Esophagus squamous epithelium (tissue), 5 donors: Measurements from ENCODE around the gene ITPA. TPM values are rescaled to one million over a fixed set of nuclear protein-coding genes. Genes with fewer than 3 reads are reported as not detected.

Source experiments
- DNase-seq: peaks from one replicate; lab custom pipeline; 2025; lab: John Stamatoyannopoulos, UW
- H3K27ac ChIP-seq, 4 donors: fragments of 200-600 bp; sonication (generic); one replicate each; pipeline ENCODE4 v1.5.1; 2016 to 2019; ENCODE audit warnings: mild to moderate bottlenecking in 1 of 4
- H3K27me3 ChIP-seq, 4 donors: fragments of 200-600 bp; sonication (generic); 1 replicate in 3 of 4; 2 replicates in 1 of 4; pipeline versions ENCODE4 v1.5.1 to v1.6.0; 2017 to 2021; ENCODE audit warnings: antibody characterized with exemption in 1 of 4
- H3K36me3 ChIP-seq, 3 donors: fragments of 200-600 bp; sonication (generic); one replicate each; pipeline ENCODE4 v1.5.1; 2016 to 2019
- H3K4me1 ChIP-seq, 3 donors: fragments of 200-600 bp; sonication (generic); one replicate each; pipeline ENCODE4 v1.5.1; 2017 to 2019
- H3K4me3 ChIP-seq, 4 donors: fragments of 200-600 bp; sonication (generic); 1 replicate in 3 of 4; 2 replicates in 1 of 4; pipeline ENCODE4 v1.5.1; 2016 to 2019; ENCODE audit warnings: mild to moderate bottlenecking in 2 of 4, moderate library complexity in 1 of 4
- H3K9me3 ChIP-seq, 3 donors: fragments of 200-600 bp; sonication (generic); one replicate each; pipeline ENCODE4 v1.5.1; 2016 to 2019
- CTCF ChIP-seq, 6 experiments: fragments of 450-650 bp in 4 of 6; fragments of 200-600 bp in 2 of 6; sonication (generic) in 2 of 6; IDR thresholded peaks; one replicate each; pipeline ENCODE4 v1.5.1; 2016 to 2019; ENCODE audit warnings: antibody characterized with exemption in 6 of 6, mild to moderate bottlenecking in 4 of 6, moderate library complexity in 4 of 6
- POLR2A ChIP-seq, 4 donors: fragments of 450-650 bp; IDR thresholded peaks; one replicate each; pipeline ENCODE4 v1.6.1; 2017; ENCODE audit warnings: antibody characterized with exemption in 4 of 4, mild to moderate bottlenecking in 4 of 4, moderate library complexity in 3 of 4
- whole genome bisulfite sequencing, 2 donors: methylation state at CpG; one replicate each; pipeline ENCODE4 v1.1.5; 2018; 5-methylcytosine and 5-hydroxymethylcytosine counted together
- intact Hi-C: fragments of 100-400 bp; cut with DNase I; formaldehyde crosslinking; loops from one replicate; pipeline ENCODE4 v1.15.0; 2022
- total RNA-seq, 4 donors: library from RNA; depleted of rRNA; stranded (reverse); fragments of >200 nt; gene quantifications; one replicate each; pipeline ENCODE4 v1.1.0, GENCODE V29; 2016
- donor health status: DM: yes; HTN: yes; CAD: no.

ITPA gene
- total RNA-seq, 4 donors from 2014 or later = 47.1 to 54.5 (median 48.7) TPM

DNA sequence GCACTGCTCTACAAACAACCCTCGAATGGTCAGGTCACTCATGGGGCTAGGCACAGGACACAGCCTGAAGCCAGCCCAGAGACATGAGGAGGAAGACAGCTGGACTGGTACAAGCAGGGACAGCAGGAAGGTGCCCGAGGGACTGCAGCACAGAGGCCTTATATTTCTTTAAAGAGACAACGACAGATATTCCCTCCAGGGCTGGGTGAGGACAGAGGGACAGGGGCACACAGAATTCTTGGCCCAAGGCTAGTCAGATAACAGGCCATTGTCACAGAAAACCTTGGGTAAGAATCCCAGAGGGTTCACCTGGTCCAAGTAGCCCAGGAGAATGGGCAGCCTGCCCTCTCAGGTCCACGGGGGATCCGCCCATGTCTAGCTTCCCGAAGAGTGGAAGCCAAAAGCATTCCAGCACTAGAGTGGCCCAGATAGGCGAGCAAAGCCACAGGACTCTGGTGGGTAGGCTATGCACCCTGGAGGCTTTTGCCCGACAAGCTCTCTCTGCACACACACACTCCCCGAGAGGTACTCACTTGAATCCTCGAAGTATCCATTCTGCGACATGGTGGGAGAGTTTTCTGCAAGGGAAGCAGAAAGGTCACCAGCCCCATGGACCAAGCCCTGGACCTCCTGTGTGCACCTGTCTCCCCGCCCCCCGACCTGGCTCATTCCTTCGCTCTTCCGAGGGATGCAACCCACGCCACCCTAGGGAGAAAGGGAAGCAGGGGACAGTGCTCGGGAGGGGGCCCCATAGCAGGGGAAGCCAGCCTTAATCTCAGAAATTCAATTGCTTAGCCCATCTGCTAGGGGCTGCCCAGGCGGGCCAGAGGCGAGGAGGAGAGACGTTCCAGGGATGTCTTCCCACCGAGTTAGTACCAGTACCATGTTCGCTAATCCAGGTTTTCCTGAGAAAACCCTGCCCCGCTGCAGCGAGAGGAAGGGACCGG lies 28.0 kb downstream of the ITPA start:
- H3K36me3 ChIP-seq = peaks cover 0 to 11% (median 0%) of the 10 kb centered on the region in 3 donors
- TF ChIP-seq POLR2A (IDR thresholded peaks at IDR 0.05) (no peak), CTCF (IDR thresholded peaks at IDR 0.05) (no peak)

GRCh38 chr20:3237958-3238615 lies 28.8 kb downstream of the ITPA start:
- H3K4me3 ChIP-seq = peak overlapping the region; percentile 58 to 93 (median 80)
- peaks cover 23 to 62% (median 37%) of the 10 kb centered on the region in 3 donors for H3K4me1 ChIP-seq
- 9% methylated on average over 8 of the region's 59 CpGs; no CpG with 5 or more reads in 1 of the 2 donors for WGBS, 2 donors
- peaks cover 0 to 11% (median 0%) of the 10 kb centered on the region in 3 donors for H3K36me3 ChIP-seq
- peaks cover 0 to 79% (median 0%) of the 10 kb centered on the region in 4 donors for H3K27me3 ChIP-seq
- no peaks in the 10 kb centered on the region for H3K9me3 ChIP-seq
- H3K27ac ChIP-seq = peak overlapping the region in 3 of 4 donors; percentile 77 to 82 (median 81)
- DNase-seq = no peak
- no peak for TF ChIP-seq CTCF (IDR thresholded peaks at IDR 0.05)
- no peak for TF ChIP-seq POLR2A (IDR thresholded peaks at IDR 0.05)
- intact Hi-C loops = no loop called here

More for the DNA sequence above, 28.0 kb downstream of the ITPA start:
- 20 to 60% methylated on average over 2 to 11 of the region's 25 CpGs for WGBS, 2 donors
- H3K9me3 ChIP-seq = no peaks in the 10 kb centered on the region
- H3K27ac ChIP-seq = no peak overlapping the region
- peaks cover 0 to 75% (median 0%) of the 10 kb centered on the region in 4 donors for H3K27me3 ChIP-seq
- peak overlapping the region; percentile 58 to 93 (median 80) for H3K4me3 ChIP-seq
- no peak for DNase-seq
- intact Hi-C loops = no loop called here
- H3K4me1 ChIP-seq = peaks cover 23 to 62% (median 37%) of the 10 kb centered on the region in 3 donors

GRCh38 chr20:3238616-3239025 lies 29.3 kb downstream of the ITPA start:
- intact Hi-C loops = no loop called here
- peaks cover 0 to 79% (median 0%) of the 10 kb centered on the region in 4 donors for H3K27me3 ChIP-seq
- H3K27ac ChIP-seq = peak overlapping the region; percentile 74 to 82 (median 79)
- no CpG with 5 or more reads among the region's 48 CpGs for WGBS, 2 donors
- H3K4me3 ChIP-seq = peak overlapping the region; percentile 58 to 93 (median 80)
- no peak for TF ChIP-seq POLR2A (IDR thresholded peaks at IDR 0.05)
- TF ChIP-seq CTCF (IDR thresholded peaks at IDR 0.05) = no peak
- H3K4me1 ChIP-seq = peaks cover 23 to 62% (median 37%) of the 10 kb centered on the region in 3 donors
- peaks cover 0 to 10% (median 0%) of the 10 kb centered on the region in 3 donors for H3K36me3 ChIP-seq
- no peaks in the 10 kb centered on the region for H3K9me3 ChIP-seq
- DNase-seq = no peak

DNA sequence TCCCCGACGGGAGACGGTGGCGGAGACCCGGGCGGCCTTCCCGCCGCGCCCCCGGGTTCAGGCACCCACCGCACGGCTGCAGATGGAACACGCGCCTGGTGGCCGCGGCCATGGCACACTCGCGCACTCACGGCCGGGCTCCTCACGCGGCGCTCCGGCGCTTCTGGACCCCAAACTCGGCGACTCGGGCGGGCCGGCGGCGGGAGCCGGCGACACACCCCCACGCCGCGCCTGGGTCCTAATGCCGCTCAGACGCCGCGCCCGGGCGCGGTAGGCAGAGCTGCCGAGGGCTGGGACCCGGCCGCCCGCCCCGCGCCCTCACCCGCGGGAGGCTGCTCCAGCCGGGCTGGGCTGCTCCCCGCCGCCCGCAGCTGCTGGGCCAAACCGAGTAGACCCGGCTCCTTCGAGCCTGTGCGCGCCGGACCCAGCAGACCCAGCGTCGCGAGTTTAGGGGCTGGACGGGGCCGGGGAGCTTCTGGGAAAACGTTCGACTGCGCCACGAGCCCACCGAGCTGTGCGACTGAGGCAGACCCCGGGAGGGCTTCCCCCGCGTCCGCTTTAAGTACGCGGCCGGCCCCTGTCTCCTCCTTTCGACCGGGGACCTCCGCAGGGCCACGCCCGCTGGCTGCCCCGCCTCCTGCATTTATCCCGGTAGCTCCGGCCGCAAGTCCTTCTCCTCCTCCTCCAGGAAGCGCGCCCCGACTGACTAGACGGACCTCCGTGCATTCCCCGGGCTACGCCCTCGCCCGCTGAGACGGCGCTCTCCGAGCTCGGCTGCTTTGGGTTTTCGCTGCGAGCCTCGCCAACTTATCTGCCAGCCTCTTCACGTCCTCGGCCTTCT lies 29.9 kb downstream of the ITPA start, which contains the start of gene SLC4A11:
Gene SLC4A11, minus strand, starts transcription at position 165 of the 841 bp plus-strand sequence. Its CDS starts 53 bp downstream, at position 112.
- Histone ChIP-seq H3K27ac (peak within 1 kb of the TSS; percentile 74 to 82 (median 79)), H3K9me3 (no peaks in the 10 kb centered on the region), H3K4me1 (peaks cover 23 to 62% (median 37%) of the 10 kb centered on the region in 3 donors), H3K4me3 (peak within 1 kb of the TSS; percentile 58 to 93 (median 80)), H3K36me3 (peaks cover 0 to 3% (median 0%) of the 10 kb centered on the region in 3 donors), H3K27me3 (peaks cover 0 to 79% (median 0%) of the 10 kb centered on the region in 4 donors)
- intact Hi-C loops = no loop called here
- WGBS, 2 donors = 0 to 3% methylated on average over 9 to 14 of the region's 107 CpGs
- no peak for DNase-seq
- TF ChIP-seq POLR2A (IDR thresholded peaks at IDR 0.05) (no peak), CTCF (IDR thresholded peaks at IDR 0.05) (no peak)
